GM12864 (cell line): Measurements from ENCODE around the gene PLCH1.

Experiments
- DNase-seq: peaks from one replicate; pipeline ENCODE4 v3.0.0-alpha.2; 2011; ENCODE audit warnings: low read depth
- H3K4me3 ChIP-seq: 2 replicates; pipeline ENCODE4 v1.5.1; 2011; ENCODE audit warnings: mild to moderate bottlenecking, low read depth, low read length, control low read depth
- TF ChIP-seq, protein P1 (sequence below): IDR thresholded peaks from 2 replicates; pipeline ENCODE4 v1.5.1; 2011; ENCODE audit warnings: low read depth, mild to moderate bottlenecking, moderate library complexity, low read length, control low read depth, inconsistent platforms; ENCODE audit errors: missing control alignments

PLCH1 gene

DNA sequence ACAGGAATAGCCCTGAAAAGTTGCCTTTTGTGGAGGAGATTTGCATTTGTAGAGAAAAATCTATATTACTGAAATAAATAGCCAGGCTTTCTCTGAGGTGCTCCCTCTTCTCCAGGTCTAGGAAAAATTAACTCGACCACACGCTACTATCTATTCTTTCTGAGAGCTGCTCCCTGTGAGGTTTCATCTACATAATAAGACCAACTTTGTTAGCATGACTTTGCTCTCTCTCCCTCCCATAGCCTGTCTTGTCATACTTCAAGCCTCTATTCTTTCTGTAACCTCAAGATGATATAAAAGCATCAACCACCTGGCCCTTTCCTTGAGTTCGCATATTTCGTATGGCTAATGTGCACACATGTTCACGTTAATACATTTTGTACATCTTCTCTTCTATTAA lies 375.6 kb downstream of the PLCH1 start:
- DNase-seq = no peak
- TF ChIP-seq, protein P1, sequence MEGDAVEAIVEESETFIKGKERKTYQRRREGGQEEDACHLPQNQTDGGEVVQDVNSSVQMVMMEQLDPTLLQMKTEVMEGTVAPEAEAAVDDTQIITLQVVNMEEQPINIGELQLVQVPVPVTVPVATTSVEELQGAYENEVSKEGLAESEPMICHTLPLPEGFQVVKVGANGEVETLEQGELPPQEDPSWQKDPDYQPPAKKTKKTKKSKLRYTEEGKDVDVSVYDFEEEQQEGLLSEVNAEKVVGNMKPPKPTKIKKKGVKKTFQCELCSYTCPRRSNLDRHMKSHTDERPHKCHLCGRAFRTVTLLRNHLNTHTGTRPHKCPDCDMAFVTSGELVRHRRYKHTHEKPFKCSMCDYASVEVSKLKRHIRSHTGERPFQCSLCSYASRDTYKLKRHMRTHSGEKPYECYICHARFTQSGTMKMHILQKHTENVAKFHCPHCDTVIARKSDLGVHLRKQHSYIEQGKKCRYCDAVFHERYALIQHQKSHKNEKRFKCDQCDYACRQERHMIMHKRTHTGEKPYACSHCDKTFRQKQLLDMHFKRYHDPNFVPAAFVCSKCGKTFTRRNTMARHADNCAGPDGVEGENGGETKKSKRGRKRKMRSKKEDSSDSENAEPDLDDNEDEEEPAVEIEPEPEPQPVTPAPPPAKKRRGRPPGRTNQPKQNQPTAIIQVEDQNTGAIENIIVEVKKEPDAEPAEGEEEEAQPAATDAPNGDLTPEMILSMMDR = no peak
- no peak overlapping the region for H3K4me3 ChIP-seq

DNA sequence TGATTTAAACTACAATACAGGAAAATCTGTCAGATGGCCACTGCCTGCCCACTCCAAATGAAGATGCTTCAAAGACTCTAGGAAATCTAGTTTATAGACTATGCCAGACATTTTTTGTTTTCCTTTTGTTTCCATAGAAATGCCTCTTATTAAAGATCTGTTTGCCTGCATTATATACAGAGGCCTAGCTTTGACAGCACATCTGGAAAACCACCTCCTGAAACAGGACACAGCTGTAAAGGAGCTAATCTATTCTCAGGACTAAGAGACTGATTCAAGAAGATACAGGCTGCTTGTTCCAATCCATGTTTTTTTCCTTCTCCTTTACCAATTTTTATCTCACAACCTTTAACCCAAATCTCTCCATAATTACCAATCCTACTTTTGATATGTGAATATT lies 376.1 kb downstream of the PLCH1 start:
- DNase-seq = no peak
- TF ChIP-seq, protein P1 = no peak
- H3K4me3 ChIP-seq = no peak overlapping the region

DNA sequence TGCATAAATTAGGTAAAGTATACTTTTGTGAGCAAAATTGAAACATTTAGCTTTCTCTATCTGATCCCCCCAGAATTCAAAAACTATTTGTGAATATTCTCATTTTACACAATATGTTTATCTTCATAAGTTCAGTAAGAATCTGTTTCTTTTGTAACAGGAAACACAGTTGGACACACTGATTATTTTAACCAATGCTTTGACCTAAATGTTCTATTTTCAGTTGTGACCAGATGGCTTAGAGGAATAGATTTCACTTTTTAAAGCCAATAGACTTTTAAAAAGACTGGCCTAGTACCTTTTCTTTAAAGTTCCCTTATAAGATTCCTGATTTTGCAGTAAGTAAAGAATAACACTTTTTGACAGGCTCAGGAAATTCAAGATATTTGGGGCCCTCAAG lies 377.4 kb downstream of the PLCH1 start:
- no peak for DNase-seq
- H3K4me3 ChIP-seq = no peak overlapping the region

GRCh38 chr3:155365178-155365783 lies 379.6 kb downstream of the PLCH1 start:
- no peak for DNase-seq
- TF ChIP-seq, protein P1 = no peak
- no peak overlapping the region for H3K4me3 ChIP-seq

More for the DNA sequence above, 377.4 kb downstream of the PLCH1 start:
- TF ChIP-seq, protein P1 = no peak

DNA sequence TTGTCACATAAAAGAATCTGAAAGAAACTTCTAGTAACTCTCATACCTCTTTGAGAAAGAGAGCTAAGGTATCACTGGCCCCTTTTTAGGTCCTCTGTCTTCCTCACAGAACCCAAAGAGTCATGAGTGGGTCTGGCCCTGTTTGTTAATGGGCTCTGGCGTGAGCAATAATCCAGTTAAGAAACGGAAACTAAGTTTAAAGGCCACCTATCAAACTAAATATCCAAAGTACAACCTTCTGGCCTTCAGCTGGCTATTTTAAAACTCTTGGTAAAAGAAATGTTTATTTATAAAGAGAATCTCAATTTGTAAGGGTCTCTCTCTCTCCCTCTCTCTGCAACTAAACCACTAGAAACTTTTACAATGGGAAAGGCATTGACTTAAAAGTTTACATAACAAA lies 380.4 kb downstream of the PLCH1 start:
- no peak overlapping the region for H3K4me3 ChIP-seq
- TF ChIP-seq, protein P1 = no peak
- DNase-seq = no peak

DNA sequence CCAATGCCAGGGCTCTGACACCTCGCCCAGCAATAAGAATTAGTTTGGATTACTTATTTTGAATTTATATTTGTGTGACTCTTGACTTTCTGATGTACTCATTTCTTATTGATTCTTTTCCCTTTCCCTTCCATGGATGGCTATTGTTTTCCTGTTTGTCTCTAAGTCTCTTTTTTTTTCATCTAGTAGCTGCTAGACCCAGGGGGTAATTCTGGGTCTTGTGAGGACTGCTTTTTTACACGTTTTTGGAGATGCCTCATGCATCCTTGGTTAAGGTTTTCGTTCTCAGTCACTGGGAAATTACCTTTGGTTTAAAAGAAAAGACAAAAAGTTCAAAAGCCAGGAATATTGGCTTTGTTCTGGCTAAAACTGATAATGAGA lies 381.2 kb downstream of the PLCH1 start:
- DNase-seq = no peak
- TF ChIP-seq, protein P1 = no peak
- H3K4me3 ChIP-seq = no peak overlapping the region
